ENCODE results near the gene PLSCR3. TPM values are rescaled to one million over a fixed set of nuclear protein-coding genes. Genes with fewer than 3 reads are reported as not detected.

The PLSCR3 gene
- total RNA-seq, 4 donors from 2014 or later, result 9.1 to 21.3 (median 16.2) TPM

GRCh38 chr17:7383742-7384488 is 10.4 kb downstream of the PLSCR3 start:
- TF ChIP-seq CTCF (IDR thresholded peaks at IDR 0.05; ENCODE audit: low read depth), result no peak

- no peak for TF ChIP-seq CTCF (IDR thresholded peaks at IDR 0.05; ENCODE audit: low read depth)
Observed at GRCh38 chr17:7383371-7383741, 11.0 kb downstream of the PLSCR3 start.

- TF ChIP-seq CTCF (IDR thresholded peaks at IDR 0.05; ENCODE audit: low read depth), result no peak
Observed at GRCh38 chr17:7382901-7383300, 11.4 kb downstream of the PLSCR3 start.

GRCh38 chr17:7380855-7381683 is 13.3 kb downstream of the PLSCR3 start, which contains the start of gene TNK1:
Gene TNK1, plus strand, starts transcription at chr17:7381089. Its CDS starts 1,838 bp downstream, at chr17:7382927.
- TF ChIP-seq CTCF (IDR thresholded peaks at IDR 0.05; ENCODE audit: low read depth), result no peak

GRCh38 chr17:7380321-7380720 is 14.0 kb downstream of the PLSCR3 start:
- no peak for TF ChIP-seq CTCF (IDR thresholded peaks at IDR 0.05; ENCODE audit: low read depth)

GRCh38 chr17:7379134-7379533 is 15.2 kb downstream of the PLSCR3 start:
- no peak for TF ChIP-seq CTCF (IDR thresholded peaks at IDR 0.05; ENCODE audit: low read depth)

GRCh38 chr17:7374353-7374752 is 20.0 kb downstream of the PLSCR3 start:
- no peak for TF ChIP-seq CTCF (IDR thresholded peaks at IDR 0.05; ENCODE audit: low read depth)

Data from subcutaneous adipose tissue (tissue), 4 donors.